Raji (cell line): ENCODE data around the gene CC2D2A.

Source experiments
- POLR2A ChIP-seq: IDR thresholded peaks from 2 replicates; pipeline ENCODE4 v1.6.1; 2011; ENCODE audit warnings: low read depth, low read length, control low read depth; ENCODE audit not compliant: insufficient read depth

The CC2D2A gene

DNA sequence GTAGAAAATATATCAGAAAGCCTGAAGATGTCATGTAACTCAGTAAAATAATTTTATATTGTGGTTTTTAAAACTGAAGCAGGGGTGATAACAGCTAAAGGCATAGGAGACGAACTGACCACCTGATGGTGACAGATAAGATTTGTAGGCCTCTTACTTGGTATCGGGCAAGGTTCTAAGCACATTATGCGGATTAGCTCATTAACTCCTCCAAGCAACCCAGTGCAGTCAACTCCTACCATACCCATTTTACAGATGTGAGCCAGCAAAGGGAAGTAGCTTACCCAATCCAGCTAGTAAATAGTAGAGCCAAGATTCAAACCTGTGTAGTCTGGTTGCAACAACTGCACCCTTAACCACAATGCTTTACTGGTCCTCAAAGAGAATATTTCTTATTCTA, 62.1 kb downstream of the CC2D2A start:
- no peak for TF ChIP-seq POLR2A

DNA sequence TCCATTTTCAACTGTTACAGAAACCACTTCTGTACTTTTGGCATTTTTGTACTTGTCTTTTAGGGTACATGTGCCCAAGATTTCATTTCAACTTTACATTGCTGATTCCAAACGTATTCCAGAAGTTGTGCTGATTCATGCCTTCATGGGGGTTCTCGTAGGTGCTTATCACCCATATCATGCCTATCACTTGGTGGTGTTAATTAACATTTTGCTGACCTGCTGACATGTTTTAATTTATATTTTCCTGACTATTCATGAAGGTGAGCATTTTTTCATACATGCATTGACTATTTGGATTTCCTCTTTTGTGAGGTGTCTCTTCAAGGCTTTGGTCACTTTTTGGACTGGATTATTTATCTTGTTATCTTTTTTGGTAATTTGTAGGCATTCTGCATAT, 64.1 kb downstream of the CC2D2A start:
- TF ChIP-seq POLR2A: no peak

DNA sequence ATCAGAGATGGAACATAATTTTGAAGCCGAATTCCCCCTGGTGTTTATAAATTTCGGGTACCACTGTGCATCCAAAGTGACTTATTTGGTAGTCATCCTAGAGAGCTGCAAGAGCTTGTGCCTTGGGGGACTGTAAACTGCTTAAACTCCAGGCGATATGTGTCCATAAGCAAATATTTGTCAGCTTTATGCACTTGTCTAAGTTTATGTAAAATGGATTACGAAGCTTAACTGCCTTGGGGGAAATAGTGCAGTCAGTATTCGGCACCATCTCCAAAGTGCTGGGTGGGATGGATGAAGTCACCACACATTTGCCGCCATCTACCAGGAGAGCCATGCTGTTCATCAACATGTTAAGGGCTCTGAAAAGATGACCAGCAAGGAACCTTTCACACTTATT, 65.9 kb downstream of the CC2D2A start:
- no peak for TF ChIP-seq POLR2A

DNA sequence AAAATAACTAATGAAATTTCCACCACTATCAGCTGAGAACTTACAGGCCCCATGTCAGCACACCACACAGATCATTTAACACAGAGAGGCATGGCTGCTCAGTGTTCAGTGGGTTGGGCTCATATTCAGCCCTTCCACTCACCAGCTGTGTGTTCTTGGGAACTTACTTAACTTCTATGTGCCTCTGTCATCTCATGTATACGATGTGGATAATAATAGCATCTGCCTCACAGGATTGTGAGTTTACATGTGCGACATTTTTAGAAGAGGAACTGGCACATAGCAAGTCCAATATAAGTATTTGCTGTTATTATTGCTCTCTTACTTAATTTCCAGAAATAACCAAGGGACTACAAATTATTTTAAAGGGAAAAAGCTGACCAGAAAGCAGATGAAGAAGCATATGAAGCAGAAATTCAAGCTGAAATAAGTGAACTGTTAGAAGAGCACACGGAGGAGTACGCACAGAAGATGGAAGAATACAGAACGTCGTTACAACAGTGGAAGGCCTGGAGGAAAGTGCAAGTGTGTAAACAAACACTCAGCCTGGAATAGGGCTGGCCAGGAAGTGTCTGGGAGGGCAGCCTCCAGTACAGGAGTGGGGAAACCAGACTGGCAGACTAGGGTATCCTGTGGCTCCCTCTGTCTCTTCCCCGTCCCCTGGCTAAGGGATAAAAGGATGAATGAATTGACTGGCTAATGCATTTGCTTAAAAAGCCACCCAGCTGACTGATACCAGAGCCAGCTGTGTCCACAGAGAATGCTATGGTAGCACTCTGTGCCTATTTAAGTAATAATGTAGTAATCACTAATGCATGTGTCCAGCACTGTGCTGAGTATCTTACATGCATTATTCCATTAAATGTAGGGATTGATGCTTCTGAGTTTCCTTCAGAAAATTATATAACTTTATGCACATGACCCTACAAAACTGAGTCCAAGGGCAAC, 67.1 kb downstream of the CC2D2A start:
- TF ChIP-seq POLR2A: no peak

DNA sequence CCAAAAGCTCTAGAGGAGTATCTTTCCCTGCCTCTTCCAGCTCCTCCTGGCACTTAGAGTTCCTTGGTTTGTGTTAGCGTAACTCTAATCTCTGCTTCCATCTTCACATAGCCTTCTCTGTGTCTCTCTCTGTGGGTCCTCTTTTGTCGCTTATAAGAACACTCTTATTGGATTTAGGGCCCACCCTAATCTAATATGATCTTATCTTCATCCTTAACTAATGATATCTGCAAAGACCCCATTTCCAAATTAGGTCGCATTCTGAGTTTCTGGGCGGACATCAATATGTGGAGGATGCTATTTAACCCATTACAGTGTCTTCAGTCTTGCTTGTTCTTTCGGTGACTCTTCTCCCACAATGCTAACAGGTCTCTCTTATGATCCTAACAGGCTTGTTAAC, 72.3 kb downstream of the CC2D2A start:
- TF ChIP-seq POLR2A: no peak

DNA sequence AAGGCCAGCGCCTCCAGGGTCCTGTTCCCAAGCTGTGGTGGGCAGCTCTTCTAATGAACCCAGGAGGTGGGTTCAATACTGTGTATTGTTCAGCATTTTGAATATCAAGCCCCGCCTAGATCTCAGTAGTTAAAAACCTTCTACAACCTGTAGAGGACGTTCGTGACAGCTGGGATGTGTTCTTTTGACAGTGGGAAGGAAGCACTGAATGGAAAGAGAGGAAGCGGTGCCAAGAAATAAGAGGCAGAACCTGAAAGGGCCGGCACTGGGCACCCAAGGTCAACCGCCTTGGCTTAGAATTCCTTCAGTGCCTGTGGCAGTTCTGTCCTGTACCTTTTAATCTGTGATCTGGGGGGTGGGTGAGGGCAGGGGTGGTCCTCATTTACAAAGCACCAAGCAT, 73.1 kb downstream of the CC2D2A start:
- no peak for TF ChIP-seq POLR2A

DNA sequence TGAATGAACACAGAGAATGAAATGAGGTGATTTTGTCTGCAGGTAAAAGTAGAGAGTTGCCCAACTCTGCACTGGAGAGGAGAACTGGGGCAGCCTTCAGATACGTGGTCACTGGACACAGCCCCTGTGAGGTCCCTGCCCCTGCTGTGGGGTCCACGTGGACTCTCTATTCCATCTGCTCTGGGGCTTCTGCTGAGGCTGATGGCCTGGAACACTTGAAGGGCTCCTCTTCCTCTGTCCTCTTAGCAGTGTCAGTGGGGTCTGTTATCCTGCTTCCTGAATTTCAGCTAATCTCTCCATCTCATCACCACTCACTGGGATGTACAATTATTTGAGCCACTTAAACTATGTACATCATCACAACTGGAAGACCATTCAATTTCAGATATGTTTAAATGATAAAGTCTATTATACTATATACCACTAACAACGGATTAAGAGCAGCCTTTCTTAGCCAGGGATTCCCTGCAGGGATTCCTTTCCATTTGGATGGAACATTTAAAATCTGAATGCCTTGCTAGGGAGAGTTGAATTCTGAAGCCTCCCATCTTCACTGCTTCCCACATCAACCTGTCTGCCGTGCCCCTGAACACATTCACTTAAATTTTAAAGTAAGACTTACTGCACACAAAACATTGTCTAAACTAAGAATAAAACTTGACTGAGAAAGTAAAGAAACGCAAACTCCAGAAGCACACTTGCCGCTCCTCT, 74.0 kb downstream of the CC2D2A start:
- TF ChIP-seq POLR2A: no peak

DNA sequence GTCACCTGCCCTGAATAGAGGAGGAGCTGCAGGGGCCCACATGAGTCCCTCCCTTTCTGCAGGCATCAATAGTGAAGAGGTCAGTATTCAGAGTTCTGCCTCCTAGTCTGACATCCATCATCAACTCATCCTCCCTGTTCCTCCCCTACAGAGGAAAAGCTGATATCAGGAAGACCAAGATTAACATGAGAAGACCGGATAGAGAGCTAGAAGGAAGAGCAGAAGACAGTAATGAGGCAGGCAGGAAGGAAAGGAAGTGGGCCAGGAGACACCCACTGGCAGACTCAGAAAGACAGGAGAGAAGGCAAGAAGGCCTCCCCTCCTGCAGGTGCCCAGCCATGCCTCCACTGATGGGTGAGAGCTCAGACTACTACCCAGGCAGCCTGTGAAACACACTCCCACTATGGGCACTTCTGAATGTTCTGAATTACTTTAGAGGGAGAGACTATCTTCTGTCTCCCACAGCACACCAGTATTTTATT, 74.6 kb downstream of the CC2D2A start:
- TF ChIP-seq POLR2A: no peak

DNA sequence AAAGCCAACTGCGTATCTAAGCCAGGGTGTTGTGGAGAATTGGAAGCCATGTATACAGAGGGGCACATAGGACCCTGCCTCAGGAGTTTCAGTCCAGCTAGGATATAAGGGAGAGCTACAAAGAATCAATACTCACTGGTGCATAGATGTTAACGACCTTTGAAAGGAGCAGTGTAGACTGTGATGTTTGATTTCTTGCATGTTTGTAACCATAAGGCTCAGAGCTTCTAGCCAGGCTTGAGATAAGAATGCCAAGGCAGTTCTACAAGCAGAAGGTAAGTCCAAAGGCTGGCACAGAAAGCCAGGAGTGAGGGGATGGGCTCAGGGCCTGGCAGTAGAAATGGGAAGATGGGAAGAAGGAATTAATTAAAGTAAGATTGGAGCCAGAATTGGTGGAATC, 75.7 kb downstream of the CC2D2A start:
- no peak for TF ChIP-seq POLR2A

DNA sequence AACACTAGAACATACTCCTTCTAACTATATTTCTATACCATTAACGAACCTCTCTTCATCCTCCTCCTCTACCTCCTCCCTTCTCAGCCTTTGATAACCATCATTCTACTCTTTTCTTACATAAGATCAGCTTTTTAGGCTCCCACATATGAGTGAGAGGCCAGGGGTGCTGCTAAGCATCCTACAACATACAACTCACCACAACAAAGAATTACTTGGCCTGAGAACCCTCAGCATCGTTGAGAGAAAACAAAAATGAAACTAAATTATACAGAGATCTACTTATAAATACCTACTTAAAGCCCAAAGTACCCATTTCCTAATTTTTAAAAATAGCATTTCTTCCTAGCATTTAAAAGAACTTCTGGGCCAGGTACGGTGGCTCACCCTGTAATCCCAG, 77.7 kb downstream of the CC2D2A start:
- no peak for TF ChIP-seq POLR2A

DNA sequence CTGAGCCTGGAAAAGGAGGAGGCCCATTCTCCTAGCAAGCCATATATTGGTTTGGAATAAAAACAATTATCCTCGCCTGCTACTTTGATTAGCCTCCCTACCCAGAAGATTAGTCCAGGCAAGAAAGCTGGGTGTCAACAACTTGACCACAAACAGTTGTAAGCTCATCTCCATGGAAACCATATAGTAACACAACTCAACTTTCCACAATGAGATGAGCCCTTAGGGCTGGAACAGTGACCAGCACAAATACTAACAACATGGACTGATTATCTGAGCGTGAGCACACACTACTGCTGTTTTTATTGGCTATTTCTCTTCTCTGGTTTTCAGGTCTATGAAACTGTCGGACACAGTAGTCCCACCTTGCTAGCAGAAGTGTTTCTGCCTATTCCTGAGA, 80.8 kb downstream of the CC2D2A start:
- no peak for TF ChIP-seq POLR2A

DNA sequence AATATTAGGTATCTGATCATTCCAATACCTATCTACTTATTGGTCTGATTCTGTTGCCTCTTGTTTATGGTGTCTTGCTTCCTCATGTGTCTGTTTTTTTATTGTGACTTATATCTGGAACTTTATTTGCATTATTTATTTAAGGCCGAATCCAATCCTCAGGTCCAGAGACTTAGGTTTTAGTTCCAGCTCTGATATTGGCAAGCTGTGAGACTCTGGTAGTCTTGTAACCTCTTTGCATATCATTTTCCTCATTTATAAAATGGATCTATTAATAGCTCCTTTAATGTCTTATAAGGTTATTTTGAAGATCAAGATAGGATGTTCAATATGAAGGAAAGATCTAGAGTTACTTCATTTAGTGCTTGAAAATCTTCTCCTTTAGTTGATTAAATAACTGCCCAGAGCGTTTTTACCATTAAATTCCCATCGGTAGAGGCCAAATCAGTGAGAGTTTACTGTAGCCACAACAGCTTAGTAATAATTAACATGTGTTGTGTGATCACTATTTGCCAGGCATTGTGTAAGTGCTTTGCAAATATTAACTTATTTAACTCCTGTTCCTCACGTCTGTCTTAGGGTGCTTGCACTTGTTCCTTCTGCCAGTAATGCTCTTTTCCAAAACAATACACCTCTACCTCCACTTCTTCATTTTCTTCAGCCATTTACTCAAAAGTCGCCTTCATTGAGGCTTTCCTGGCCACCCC, 82.2 kb downstream of the CC2D2A start:
- no peak for TF ChIP-seq POLR2A

DNA sequence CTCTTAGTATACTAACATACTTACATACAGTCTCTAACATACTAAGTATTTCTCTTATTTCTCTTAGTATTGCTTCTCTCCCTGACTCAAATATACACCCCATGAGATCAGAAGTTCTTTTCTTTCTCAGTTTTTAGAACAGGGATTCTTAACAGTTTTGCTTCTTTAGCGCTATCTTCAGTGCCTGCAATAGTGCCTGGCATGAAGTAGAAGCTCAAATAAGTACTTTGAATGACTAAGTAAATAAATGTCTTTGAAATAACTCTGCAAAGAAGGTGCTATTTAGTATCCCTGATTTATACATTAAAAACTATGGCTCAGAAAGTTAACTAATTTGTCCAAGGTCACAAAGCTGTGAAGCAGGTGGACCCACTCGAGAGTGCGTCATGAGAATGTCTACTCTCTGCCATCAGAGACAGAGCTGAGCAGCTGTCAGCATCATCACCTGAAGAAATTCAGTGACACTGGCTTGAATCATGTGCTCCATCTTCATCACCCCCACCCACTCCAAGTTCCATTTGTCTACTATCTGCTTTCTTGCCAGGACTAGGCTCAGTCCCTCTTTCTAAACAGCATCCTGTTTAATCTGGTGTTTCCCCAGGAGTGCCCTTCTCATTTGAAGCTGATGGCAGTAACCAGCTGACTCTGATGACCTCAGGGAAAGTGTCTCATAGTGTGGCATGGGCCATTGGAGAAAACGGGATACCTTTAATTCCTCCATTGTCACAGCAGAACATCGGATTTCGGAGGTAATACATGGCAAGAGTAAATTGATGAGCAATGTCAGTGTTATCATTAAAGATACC, 83.1 kb downstream of the CC2D2A start:
- TF ChIP-seq POLR2A: no peak

DNA sequence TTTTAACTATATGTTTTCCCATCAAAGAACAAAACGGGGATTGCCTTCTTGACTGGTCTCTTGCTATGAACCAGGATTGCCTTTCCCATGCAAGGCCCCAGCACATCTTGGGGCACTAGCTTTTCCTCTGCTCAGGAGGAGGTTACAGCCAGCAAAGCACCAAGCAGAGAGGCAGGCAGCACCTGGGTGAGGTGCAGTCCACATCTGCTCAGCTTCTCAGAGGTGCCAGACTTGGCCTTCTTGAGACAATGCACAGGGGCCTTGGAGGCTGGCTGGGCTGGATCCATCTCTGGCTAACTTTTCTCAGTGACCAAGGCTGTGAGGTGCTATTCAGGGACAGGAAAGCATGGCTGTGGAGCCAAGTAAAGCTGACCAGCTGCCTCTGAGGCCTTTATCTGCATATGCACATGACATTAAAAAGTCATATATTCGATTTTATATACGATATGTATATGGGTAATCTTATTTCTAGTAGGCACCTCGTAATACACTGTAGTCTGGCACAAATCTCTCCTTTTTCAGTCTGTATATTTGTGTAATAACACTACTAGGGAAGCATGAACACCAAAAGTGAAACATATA, 86.9 kb downstream of the CC2D2A start:
- TF ChIP-seq POLR2A: no peak
